OCI-LY1 (cell line): ENCODE data around the gene LGSN.

Source experiments
- H2AFZ ChIP-seq: fragments of 200-600 bp; sonication (generic), shearing (Covaris generic); 2 replicates; pipeline ENCODE4 v1.6.0; 2014; ENCODE audit warnings: antibody characterized with exemption, mild to moderate bottlenecking, low read length
- H3F3A ChIP-seq: fragments of 200-600 bp; sonication (generic), shearing (Covaris generic); 2 replicates; pipeline ENCODE4 v1.6.0; 2014; ENCODE audit warnings: mild to moderate bottlenecking, antibody characterized with exemption, low read length, moderate library complexity; ENCODE audit not compliant: insufficient read depth
- H3K27ac ChIP-seq: fragments of 200-600 bp; sonication (generic); 2 replicates; pipeline ENCODE4 v1.5.1; 2014; ENCODE audit warnings: low read length, mixed run types, mild to moderate bottlenecking, low read depth; ENCODE audit not compliant: poor library complexity, severe bottlenecking
- H3K27me3 ChIP-seq: fragments of 200-600 bp; sonication (generic); 2 replicates; pipeline ENCODE4 v1.6.0; 2014; ENCODE audit warnings: antibody characterized with exemption, mild to moderate bottlenecking, low read length, moderate library complexity; ENCODE audit not compliant: insufficient read depth
- H3K36me3 ChIP-seq: fragments of 200-600 bp; sonication (generic); 2 replicates; pipeline ENCODE4 v1.6.1; 2014; ENCODE audit warnings: mild to moderate bottlenecking, antibody characterized with exemption, low read length, moderate library complexity, mixed read lengths; ENCODE audit not compliant: insufficient read depth
- H3K4me1 ChIP-seq: fragments of 200-600 bp; sonication (generic); 2 replicates; pipeline ENCODE4 v1.5.1; 2014; ENCODE audit warnings: mild to moderate bottlenecking, low read length, moderate library complexity; ENCODE audit not compliant: insufficient read depth, severe bottlenecking
- H3K4me2 ChIP-seq: fragments of 200-600 bp; sonication (generic), shearing (Covaris generic); 2 replicates; pipeline ENCODE4 v1.6.1; 2014; ENCODE audit warnings: low read length
- H3K4me3 ChIP-seq: fragments of 200-600 bp; sonication (generic); 2 replicates; pipeline ENCODE4 v1.5.1; 2014; ENCODE audit warnings: low read length, low read depth, mild to moderate bottlenecking, mixed read lengths; ENCODE audit not compliant: poor library complexity, severe bottlenecking
- H3K79me2 ChIP-seq: fragments of 200-600 bp; shearing (Covaris generic); 2 replicates; pipeline ENCODE4 v1.6.1; 2016; ENCODE audit warnings: mixed run types, low read length, mixed read lengths; ENCODE audit not compliant: insufficient read depth
- H3K9ac ChIP-seq: fragments of 200-600 bp; sonication (generic), shearing (Covaris generic); 2 replicates; pipeline ENCODE4 v1.6.1; 2014; ENCODE audit warnings: mild to moderate bottlenecking, low read length, mixed read lengths
- H3K9me2 ChIP-seq: fragments of 200-600 bp; sonication (generic), shearing (Covaris generic); 2 replicates; pipeline ENCODE4 v1.6.1; 2014; ENCODE audit warnings: low read depth, mild to moderate bottlenecking, low read length, mixed read lengths
- H3K9me3 ChIP-seq: fragments of 200-600 bp; shearing (Covaris generic); 2 replicates; pipeline ENCODE4 v1.6.1; 2014; ENCODE audit warnings: low read length, mixed read lengths
- H4K20me1 ChIP-seq: fragments of 200-600 bp; sonication (generic), shearing (Covaris generic); 2 replicates; pipeline ENCODE4 v1.6.0; 2016; ENCODE audit warnings: mild to moderate bottlenecking, low read length; ENCODE audit not compliant: insufficient read depth
- EZH2 ChIP-seq: fragments of 200-600 bp; sonication (generic), shearing (Covaris generic); IDR thresholded peaks from 2 replicates; pipeline ENCODE4 v1.8.0; 2017; ENCODE audit warnings: borderline replicate concordance, mixed run types, mild to moderate bottlenecking, antibody characterized with exemption, low read length, moderate library complexity, mixed read lengths
- TF ChIP-seq, protein P1 (sequence below): fragments of 200-600 bp; sonication (generic), shearing (Covaris generic); IDR thresholded peaks from 2 replicates; pipeline ENCODE4 v1.5.1; 2017; ENCODE audit warnings: mild to moderate bottlenecking, antibody characterized with exemption, low read length, moderate library complexity, mixed read lengths

LGSN gene

GRCh38 chr6:63269470-63269869 is 50.3 kb downstream of the LGSN start:
- Histone ChIP-seq H3K79me2 (no peaks in the 10 kb centered on the region), H3K9me3 (no peaks in the 10 kb centered on the region), H3K27ac (no peak overlapping the region), H2AFZ (no peak overlapping the region), H3K27me3 (no peaks in the 10 kb centered on the region), H3K9ac (no peak overlapping the region), H3K4me2 (no peak overlapping the region), H3K4me3 (no peak overlapping the region), H3K36me3 (no peaks in the 10 kb centered on the region), H3K4me1 (no peaks in the 10 kb centered on the region), H4K20me1 (no peaks in the 10 kb centered on the region), H3F3A (no peaks in the 10 kb centered on the region), H3K9me2 (no peaks in the 10 kb centered on the region)
- no peak for TF ChIP-seq EZH2
- TF ChIP-seq, protein P1, sequence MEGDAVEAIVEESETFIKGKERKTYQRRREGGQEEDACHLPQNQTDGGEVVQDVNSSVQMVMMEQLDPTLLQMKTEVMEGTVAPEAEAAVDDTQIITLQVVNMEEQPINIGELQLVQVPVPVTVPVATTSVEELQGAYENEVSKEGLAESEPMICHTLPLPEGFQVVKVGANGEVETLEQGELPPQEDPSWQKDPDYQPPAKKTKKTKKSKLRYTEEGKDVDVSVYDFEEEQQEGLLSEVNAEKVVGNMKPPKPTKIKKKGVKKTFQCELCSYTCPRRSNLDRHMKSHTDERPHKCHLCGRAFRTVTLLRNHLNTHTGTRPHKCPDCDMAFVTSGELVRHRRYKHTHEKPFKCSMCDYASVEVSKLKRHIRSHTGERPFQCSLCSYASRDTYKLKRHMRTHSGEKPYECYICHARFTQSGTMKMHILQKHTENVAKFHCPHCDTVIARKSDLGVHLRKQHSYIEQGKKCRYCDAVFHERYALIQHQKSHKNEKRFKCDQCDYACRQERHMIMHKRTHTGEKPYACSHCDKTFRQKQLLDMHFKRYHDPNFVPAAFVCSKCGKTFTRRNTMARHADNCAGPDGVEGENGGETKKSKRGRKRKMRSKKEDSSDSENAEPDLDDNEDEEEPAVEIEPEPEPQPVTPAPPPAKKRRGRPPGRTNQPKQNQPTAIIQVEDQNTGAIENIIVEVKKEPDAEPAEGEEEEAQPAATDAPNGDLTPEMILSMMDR: no peak

DNA sequence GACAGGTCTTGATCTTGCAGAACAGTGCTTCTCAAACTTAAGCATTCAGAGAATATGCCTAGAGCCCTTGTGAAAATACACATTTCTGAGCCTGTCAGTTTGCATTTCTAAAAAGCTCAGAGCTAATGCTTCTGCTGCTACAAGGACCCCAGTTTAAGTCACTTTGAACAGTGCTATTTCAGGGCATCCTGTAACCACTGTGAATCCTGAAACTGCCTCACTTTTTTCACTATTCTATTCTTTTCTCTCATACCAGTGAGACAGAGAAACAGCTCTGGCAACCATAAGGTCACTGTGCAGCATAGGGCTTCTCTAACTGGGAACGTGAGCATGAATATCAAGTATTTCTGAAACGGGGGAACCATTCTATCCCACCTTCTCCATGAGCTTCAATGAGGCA is 51.2 kb downstream of the LGSN start:
- H3K9ac ChIP-seq: no peak overlapping the region
- H3K27ac ChIP-seq: no peak overlapping the region
- TF ChIP-seq EZH2: no peak
- TF ChIP-seq, protein P1: no peak
- H3K4me3 ChIP-seq: no peak overlapping the region
- H3K4me2 ChIP-seq: no peak overlapping the region
- H3K79me2 ChIP-seq: no peaks in the 10 kb centered on the region
- H4K20me1 ChIP-seq: no peaks in the 10 kb centered on the region
- no peaks in the 10 kb centered on the region for H3K9me3 ChIP-seq
- H2AFZ ChIP-seq: no peak overlapping the region
- no peaks in the 10 kb centered on the region for H3F3A ChIP-seq
- H3K36me3 ChIP-seq: no peaks in the 10 kb centered on the region
- no peaks in the 10 kb centered on the region for H3K4me1 ChIP-seq
- H3K9me2 ChIP-seq: no peaks in the 10 kb centered on the region
- no peaks in the 10 kb centered on the region for H3K27me3 ChIP-seq

DNA sequence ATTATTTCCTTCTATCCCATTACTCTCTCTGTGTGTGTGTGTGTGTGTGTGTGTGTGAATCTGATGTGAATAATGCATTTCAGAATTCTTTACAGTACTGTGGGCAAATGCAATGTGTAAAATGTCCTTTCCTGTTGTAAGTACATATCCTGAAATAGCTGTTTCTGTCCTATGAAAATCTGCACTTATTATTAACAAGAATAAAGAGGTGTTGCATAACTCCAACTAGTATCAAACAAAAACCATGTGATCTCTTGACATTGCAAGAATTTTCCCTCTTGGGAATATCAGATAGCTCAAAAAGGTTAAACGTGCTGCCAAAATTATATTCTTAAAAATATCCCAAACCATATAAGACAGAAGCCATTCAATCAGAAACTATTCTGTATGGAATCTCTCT is 52.0 kb downstream of the LGSN start:
- H3K4me1 ChIP-seq: no peaks in the 10 kb centered on the region

More for the DNA sequence above, 52.0 kb downstream of the LGSN start:
- Histone ChIP-seq H3K4me3 (no peak overlapping the region), H4K20me1 (no peaks in the 10 kb centered on the region), H3K9ac (no peak overlapping the region), H3K27ac (no peak overlapping the region), H3K27me3 (no peaks in the 10 kb centered on the region), H3K79me2 (no peaks in the 10 kb centered on the region), H3K9me3 (no peaks in the 10 kb centered on the region), H3K4me2 (no peak overlapping the region), H3K36me3 (no peaks in the 10 kb centered on the region), H3F3A (no peaks in the 10 kb centered on the region), H3K9me2 (no peaks in the 10 kb centered on the region), H2AFZ (no peak overlapping the region)
- TF ChIP-seq, protein P1: no peak
- TF ChIP-seq EZH2: no peak
